Measurements from ENCODE around the gene CTAG1B.
"Not testable (repeated sequence)": the region's sequence is repeated elsewhere in the genome, so short reads cannot be mapped to it uniquely, and the experiment has no call there.

Gene CTAG1B

GRCh38 chrX:154593201-154593600, 25.9 kb downstream of the CTAG1B start:
- H4K20me1 ChIP-seq (ENCODE audit: insufficient read depth, low read length), result no peaks in the 10 kb centered on the region
- no peak overlapping the region for H2AFZ ChIP-seq (ENCODE audit: low read depth, low read length)
- no peaks in the 10 kb centered on the region for H3K4me1 ChIP-seq (ENCODE audit: insufficient read depth, low read length)
- no peaks in the 10 kb centered on the region for H3K36me3 ChIP-seq (ENCODE audit: insufficient read depth, low read length)
- H3K9me3 ChIP-seq (ENCODE audit: insufficient read depth, low read length, severe bottlenecking), result no peaks in the 10 kb centered on the region
- H3K27ac ChIP-seq (ENCODE audit: low read length), result no peak overlapping the region
- ATAC-seq (ENCODE audit: insufficient read depth, low read depth), result no peak
- H3K4me3 ChIP-seq (ENCODE audit: low read depth in 1 of 2, low read length in 2 of 2), result no peak overlapping the region
- H3K27me3 ChIP-seq (ENCODE audit: insufficient read depth, low read length, poor library complexity), result no peaks in the 10 kb centered on the region
- H3K79me2 ChIP-seq (ENCODE audit: insufficient read depth, low read length), result no peaks in the 10 kb centered on the region
- TF ChIP-seq EZH2 (IDR thresholded peaks at IDR 0.05; ENCODE audit: borderline replicate concordance, low read depth, low read length, severe bottlenecking), result no peak
- TF ChIP-seq CTCF (IDR thresholded peaks at IDR 0.05; ENCODE audit: borderline replicate concordance, extremely low read depth, low read length, poor library complexity, severe bottlenecking), result no peak
- no peak for DNase-seq
- no peak overlapping the region for H3K9ac ChIP-seq (ENCODE audit: low read depth, low read length)
- no peak overlapping the region for H3K4me2 ChIP-seq (ENCODE audit: insufficient read depth, low read length)

- Histone ChIP-seq H3K27me3 (ENCODE audit: insufficient read depth, low read length, poor library complexity) (no peaks in the 10 kb centered on the region), H3K36me3 (ENCODE audit: insufficient read depth, low read length) (no peaks in the 10 kb centered on the region), H3K9me3 (ENCODE audit: insufficient read depth, low read length, severe bottlenecking) (no peaks in the 10 kb centered on the region), H3K4me1 (ENCODE audit: insufficient read depth, low read length) (no peaks in the 10 kb centered on the region), H4K20me1 (ENCODE audit: insufficient read depth, low read length) (no peaks in the 10 kb centered on the region), H3K9ac (ENCODE audit: low read depth, low read length) (no peak overlapping the region), H3K79me2 (ENCODE audit: insufficient read depth, low read length) (no peaks in the 10 kb centered on the region), H3K27ac (ENCODE audit: low read length) (no peak overlapping the region), H3K4me3 (ENCODE audit: low read depth in 1 of 2, low read length in 2 of 2) (no peak overlapping the region), H3K4me2 (ENCODE audit: insufficient read depth, low read length) (no peak overlapping the region), H2AFZ (ENCODE audit: low read depth, low read length) (no peak overlapping the region)
- no peak for TF ChIP-seq CTCF (IDR thresholded peaks at IDR 0.05; ENCODE audit: borderline replicate concordance, extremely low read depth, low read length, poor library complexity, severe bottlenecking)
- ATAC-seq (ENCODE audit: insufficient read depth, low read depth) (no peak), DNase-seq (no peak)
Observed at GRCh38 chrX:154592505-154592904, 26.6 kb downstream of the CTAG1B start.

GRCh38 chrX:154590415-154590814, 28.7 kb downstream of the CTAG1B start:
- not testable (repeated sequence) for H3K27ac ChIP-seq (ENCODE audit: low read length); H3K27me3 ChIP-seq (ENCODE audit: insufficient read depth, low read length, poor library complexity); H3K4me3 ChIP-seq (ENCODE audit: low read depth in 1 of 2, low read length in 2 of 2); H3K9ac ChIP-seq (ENCODE audit: low read depth, low read length); H4K20me1 ChIP-seq (ENCODE audit: insufficient read depth, low read length); DNase-seq; H3K4me2 ChIP-seq (ENCODE audit: insufficient read depth, low read length); H3K36me3 ChIP-seq (ENCODE audit: insufficient read depth, low read length); ATAC-seq (ENCODE audit: insufficient read depth, low read depth); H3K4me1 ChIP-seq (ENCODE audit: insufficient read depth, low read length); H2AFZ ChIP-seq (ENCODE audit: low read depth, low read length); H3K79me2 ChIP-seq (ENCODE audit: insufficient read depth, low read length); H3K9me3 ChIP-seq (ENCODE audit: insufficient read depth, low read length, severe bottlenecking)

- H3K4me3 ChIP-seq (ENCODE audit: low read depth in 1 of 2, low read length in 2 of 2); H3K9me3 ChIP-seq (ENCODE audit: insufficient read depth, low read length, severe bottlenecking); H4K20me1 ChIP-seq (ENCODE audit: insufficient read depth, low read length); H3K27me3 ChIP-seq (ENCODE audit: insufficient read depth, low read length, poor library complexity); H3K4me1 ChIP-seq (ENCODE audit: insufficient read depth, low read length); H2AFZ ChIP-seq (ENCODE audit: low read depth, low read length); H3K36me3 ChIP-seq (ENCODE audit: insufficient read depth, low read length); H3K9ac ChIP-seq (ENCODE audit: low read depth, low read length); DNase-seq; H3K4me2 ChIP-seq (ENCODE audit: insufficient read depth, low read length); H3K27ac ChIP-seq (ENCODE audit: low read length); H3K79me2 ChIP-seq (ENCODE audit: insufficient read depth, low read length); ATAC-seq (ENCODE audit: insufficient read depth, low read depth): not testable (repeated sequence)
Observed at GRCh38 chrX:154584585-154585183, 34.4 kb downstream of the CTAG1B start, which contains the start of gene CTAG1A. Gene CTAG1A, plus strand, starts transcription at chrX:154585133. Its CDS starts 74 bp downstream, at chrX:154585207.

GRCh38 chrX:154582994-154583393, 36.1 kb downstream of the CTAG1B start:
- not testable (repeated sequence) for H3K9me3 ChIP-seq (ENCODE audit: insufficient read depth, low read length, severe bottlenecking); H3K36me3 ChIP-seq (ENCODE audit: insufficient read depth, low read length); H4K20me1 ChIP-seq (ENCODE audit: insufficient read depth, low read length); H3K4me3 ChIP-seq (ENCODE audit: low read depth in 1 of 2, low read length in 2 of 2); H3K4me1 ChIP-seq (ENCODE audit: insufficient read depth, low read length); H3K9ac ChIP-seq (ENCODE audit: low read depth, low read length); H3K27me3 ChIP-seq (ENCODE audit: insufficient read depth, low read length, poor library complexity); H2AFZ ChIP-seq (ENCODE audit: low read depth, low read length); DNase-seq; H3K27ac ChIP-seq (ENCODE audit: low read length); ATAC-seq (ENCODE audit: insufficient read depth, low read depth); H3K4me2 ChIP-seq (ENCODE audit: insufficient read depth, low read length); H3K79me2 ChIP-seq (ENCODE audit: insufficient read depth, low read length)

- ATAC-seq (ENCODE audit: insufficient read depth, low read depth), result peak; percentile 81
- not testable (repeated sequence) for H3K9me3 ChIP-seq (ENCODE audit: insufficient read depth, low read length, severe bottlenecking); DNase-seq; H3K9ac ChIP-seq (ENCODE audit: low read depth, low read length); H3K27ac ChIP-seq (ENCODE audit: low read length); H4K20me1 ChIP-seq (ENCODE audit: insufficient read depth, low read length); H3K4me1 ChIP-seq (ENCODE audit: insufficient read depth, low read length); H3K4me3 ChIP-seq (ENCODE audit: low read depth in 1 of 2, low read length in 2 of 2); H3K27me3 ChIP-seq (ENCODE audit: insufficient read depth, low read length, poor library complexity); H2AFZ ChIP-seq (ENCODE audit: low read depth, low read length); H3K36me3 ChIP-seq (ENCODE audit: insufficient read depth, low read length); H3K79me2 ChIP-seq (ENCODE audit: insufficient read depth, low read length); H3K4me2 ChIP-seq (ENCODE audit: insufficient read depth, low read length)
Observed at GRCh38 chrX:154575076-154575475, 44.0 kb downstream of the CTAG1B start.

- not testable (repeated sequence) for H3K4me3 ChIP-seq (ENCODE audit: low read depth in 1 of 2, low read length in 2 of 2); DNase-seq; H3K27ac ChIP-seq (ENCODE audit: low read length); H3K9ac ChIP-seq (ENCODE audit: low read depth, low read length); H3K4me2 ChIP-seq (ENCODE audit: insufficient read depth, low read length); H3K36me3 ChIP-seq (ENCODE audit: insufficient read depth, low read length); H3K9me3 ChIP-seq (ENCODE audit: insufficient read depth, low read length, severe bottlenecking); H3K79me2 ChIP-seq (ENCODE audit: insufficient read depth, low read length); H3K4me1 ChIP-seq (ENCODE audit: insufficient read depth, low read length); ATAC-seq (ENCODE audit: insufficient read depth, low read depth); H3K27me3 ChIP-seq (ENCODE audit: insufficient read depth, low read length, poor library complexity); H4K20me1 ChIP-seq (ENCODE audit: insufficient read depth, low read length); H2AFZ ChIP-seq (ENCODE audit: low read depth, low read length)
Observed at GRCh38 chrX:154573061-154573460, 46.0 kb downstream of the CTAG1B start.
